NCI-H128 (cell line): ENCODE data around the gene IGSF8.

Source experiments
- DNase-seq: peaks from one replicate; lab custom pipeline; 2025; ENCODE audit not compliant: unreplicated experiment; lab: John Stamatoyannopoulos, UW

The IGSF8 gene

GRCh38 chr1:160090760-160091159, 7.7 kb downstream of the IGSF8 start:
- DNase-seq = no peak

GRCh38 chr1:160089883-160090282, 8.5 kb downstream of the IGSF8 start:
- no peak for DNase-seq

- no peak for DNase-seq
Observed at GRCh38 chr1:160087118-160087662, 11.2 kb downstream of the IGSF8 start.

- no peak for DNase-seq
Observed at GRCh38 chr1:160086456-160086892, 11.9 kb downstream of the IGSF8 start.

- peak; percentile 29 for DNase-seq
Observed at GRCh38 chr1:160085686-160086455, 12.5 kb downstream of the IGSF8 start.

GRCh38 chr1:160084771-160085321, 13.6 kb downstream of the IGSF8 start:
- DNase-seq = no peak

- DNase-seq = peak; percentile 65
Observed at GRCh38 chr1:160083968-160084770, 14.2 kb downstream of the IGSF8 start.

GRCh38 chr1:160082926-160083325, 15.5 kb downstream of the IGSF8 start:
- no peak for DNase-seq

GRCh38 chr1:160082487-160082886, 15.9 kb downstream of the IGSF8 start:
- DNase-seq = no peak

GRCh38 chr1:160081261-160081936, 17.0 kb downstream of the IGSF8 start, which contains the start of gene KCNJ9:
TSS of gene KCNJ9 (plus strand) at chr1:160081538. CDS start at chr1:160084031, 2,493 bp downstream.
- DNase-seq = no peak

GRCh38 chr1:160080381-160081100, 17.9 kb downstream of the IGSF8 start:
- DNase-seq = no peak

GRCh38 chr1:160079448-160079847, 19.0 kb downstream of the IGSF8 start:
- DNase-seq = no peak

- DNase-seq = no peak
Observed at GRCh38 chr1:160078512-160079195, 19.8 kb downstream of the IGSF8 start.

- no peak for DNase-seq
Observed at GRCh38 chr1:160077486-160077885, 20.9 kb downstream of the IGSF8 start.

- DNase-seq = no peak
Observed at GRCh38 chr1:160076295-160076694, 22.1 kb downstream of the IGSF8 start.

- DNase-seq = no peak
Observed at GRCh38 chr1:160075836-160076235, 22.6 kb downstream of the IGSF8 start.

- DNase-seq = no peak
Observed at GRCh38 chr1:160074865-160075264, 23.6 kb downstream of the IGSF8 start.

- no peak for DNase-seq
Observed at GRCh38 chr1:160071289-160071688, 27.1 kb downstream of the IGSF8 start.

GRCh38 chr1:160070243-160071163, 27.9 kb downstream of the IGSF8 start:
- DNase-seq = peak; percentile 30
